NB4 (cell line): ENCODE measurements around the gene CYLD.

Experiments used
- MYC ChIP-seq: IDR thresholded peaks from 2 replicates; pipeline ENCODE4 v1.6.1; 2011; ENCODE audit warnings: low read depth, low read length
- POLR2A ChIP-seq: IDR thresholded peaks from 2 replicates; pipeline ENCODE4 v1.6.1; 2011; ENCODE audit warnings: mild to moderate bottlenecking; ENCODE audit not compliant: insufficient read length; ENCODE audit errors: extremely low read depth
- TF ChIP-seq, protein P1 (sequence below): IDR thresholded peaks from one replicate; pipeline ENCODE4 v1.5.1; 2012; ENCODE audit warnings: low read depth, low read length
- TF ChIP-seq, protein P2 (sequence below): IDR thresholded peaks from 2 replicates; pipeline ENCODE4 v1.6.1; 2011; ENCODE audit warnings: low read depth, low read length

DNA sequence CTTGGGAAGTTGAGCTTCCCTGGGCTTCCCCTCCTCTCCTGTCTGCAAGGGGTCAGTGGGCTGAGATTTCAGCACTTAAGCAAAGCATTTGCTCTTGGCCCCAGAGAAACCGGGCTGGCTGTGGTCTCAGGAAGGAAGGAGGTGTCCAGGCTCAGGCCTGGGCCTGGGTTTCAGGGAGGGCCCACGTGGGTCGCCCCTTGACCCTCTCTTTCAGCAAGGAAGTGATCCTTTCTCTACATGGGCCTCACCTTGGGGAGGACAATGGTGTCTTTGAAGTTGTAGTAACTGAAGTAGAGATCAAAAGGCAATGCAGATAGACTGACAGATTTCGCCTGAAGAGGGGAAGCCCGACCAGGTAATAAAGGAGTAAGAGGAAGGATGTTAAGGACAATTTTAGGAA is 45.8 kb upstream of the CYLD start:
- TF ChIP-seq, protein P1, sequence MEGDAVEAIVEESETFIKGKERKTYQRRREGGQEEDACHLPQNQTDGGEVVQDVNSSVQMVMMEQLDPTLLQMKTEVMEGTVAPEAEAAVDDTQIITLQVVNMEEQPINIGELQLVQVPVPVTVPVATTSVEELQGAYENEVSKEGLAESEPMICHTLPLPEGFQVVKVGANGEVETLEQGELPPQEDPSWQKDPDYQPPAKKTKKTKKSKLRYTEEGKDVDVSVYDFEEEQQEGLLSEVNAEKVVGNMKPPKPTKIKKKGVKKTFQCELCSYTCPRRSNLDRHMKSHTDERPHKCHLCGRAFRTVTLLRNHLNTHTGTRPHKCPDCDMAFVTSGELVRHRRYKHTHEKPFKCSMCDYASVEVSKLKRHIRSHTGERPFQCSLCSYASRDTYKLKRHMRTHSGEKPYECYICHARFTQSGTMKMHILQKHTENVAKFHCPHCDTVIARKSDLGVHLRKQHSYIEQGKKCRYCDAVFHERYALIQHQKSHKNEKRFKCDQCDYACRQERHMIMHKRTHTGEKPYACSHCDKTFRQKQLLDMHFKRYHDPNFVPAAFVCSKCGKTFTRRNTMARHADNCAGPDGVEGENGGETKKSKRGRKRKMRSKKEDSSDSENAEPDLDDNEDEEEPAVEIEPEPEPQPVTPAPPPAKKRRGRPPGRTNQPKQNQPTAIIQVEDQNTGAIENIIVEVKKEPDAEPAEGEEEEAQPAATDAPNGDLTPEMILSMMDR: no peak
- no peak for TF ChIP-seq POLR2A
- TF ChIP-seq MYC: no peak
- TF ChIP-seq, protein P2, sequence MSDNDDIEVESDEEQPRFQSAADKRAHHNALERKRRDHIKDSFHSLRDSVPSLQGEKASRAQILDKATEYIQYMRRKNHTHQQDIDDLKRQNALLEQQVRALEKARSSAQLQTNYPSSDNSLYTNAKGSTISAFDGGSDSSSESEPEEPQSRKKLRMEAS: no peak
